Activated CD4-positive, alpha-beta T cell treated with anti-CD3 and anti-CD28 coated beads, Interleukin-2, amount 10 ng/mL, durations not matched to agents 7 days and 5 days (primary cell): Measurements from ENCODE around the gene LILRB4. TPM values are rescaled to one million over a fixed set of nuclear protein-coding genes. Genes with fewer than 3 reads are reported as not detected.
"Not testable (repeated sequence)": the region's sequence is repeated elsewhere in the genome, so short reads cannot be mapped to it uniquely, and the experiment has no call there.

Experiments used
- CTCF ChIA-PET: fragments of 350-600 bp; sonication (Branson Sonifier 250); formaldehyde crosslinking; loops from one replicate; lab custom pipeline; 2021; ENCODE audit warnings: antibody characterized with exemption; lab: Charles Lee
- POLR2A ChIA-PET: fragments of 350-600 bp; sonication (Branson Sonifier 250); formaldehyde crosslinking; loops from one replicate; lab custom pipeline; 2021; ENCODE audit warnings: antibody characterized with exemption; lab: Charles Lee
- DNase-seq: peaks from one replicate; pipeline ENCODE4 v3.0.0-alpha.2; 2020
- H3K27ac Mint-ChIP-seq: one replicate; pipeline ENCODE4 v1.8.0; 2021; ENCODE audit warnings: mild to moderate bottlenecking, moderate library complexity, mixed read lengths
- H3K27me3 Mint-ChIP-seq: one replicate; pipeline ENCODE4 v1.8.0; 2021; ENCODE audit warnings: mixed read lengths
- H3K36me3 Mint-ChIP-seq: one replicate; pipeline ENCODE4 v1.8.0; 2021; ENCODE audit warnings: low read depth, mixed read lengths
- H3K4me1 Mint-ChIP-seq: one replicate; pipeline ENCODE4 v1.8.0; 2021; ENCODE audit warnings: mixed read lengths
- H3K4me3 Mint-ChIP-seq: one replicate; pipeline ENCODE4 v1.8.0; 2021; ENCODE audit warnings: mild to moderate bottlenecking, moderate library complexity, mixed read lengths
- H3K9me3 Mint-ChIP-seq: one replicate; pipeline ENCODE4 v1.8.0; 2021; ENCODE audit warnings: mixed read lengths
- total RNA-seq, 2 experiments: library from RNA; stranded (reverse); gene quantifications; one replicate each; pipeline ENCODE4 v1.2.3, GENCODE V29; 2021

LILRB4 gene
- total RNA-seq, 2 experiments from 2014 or later = not detected

DNA sequence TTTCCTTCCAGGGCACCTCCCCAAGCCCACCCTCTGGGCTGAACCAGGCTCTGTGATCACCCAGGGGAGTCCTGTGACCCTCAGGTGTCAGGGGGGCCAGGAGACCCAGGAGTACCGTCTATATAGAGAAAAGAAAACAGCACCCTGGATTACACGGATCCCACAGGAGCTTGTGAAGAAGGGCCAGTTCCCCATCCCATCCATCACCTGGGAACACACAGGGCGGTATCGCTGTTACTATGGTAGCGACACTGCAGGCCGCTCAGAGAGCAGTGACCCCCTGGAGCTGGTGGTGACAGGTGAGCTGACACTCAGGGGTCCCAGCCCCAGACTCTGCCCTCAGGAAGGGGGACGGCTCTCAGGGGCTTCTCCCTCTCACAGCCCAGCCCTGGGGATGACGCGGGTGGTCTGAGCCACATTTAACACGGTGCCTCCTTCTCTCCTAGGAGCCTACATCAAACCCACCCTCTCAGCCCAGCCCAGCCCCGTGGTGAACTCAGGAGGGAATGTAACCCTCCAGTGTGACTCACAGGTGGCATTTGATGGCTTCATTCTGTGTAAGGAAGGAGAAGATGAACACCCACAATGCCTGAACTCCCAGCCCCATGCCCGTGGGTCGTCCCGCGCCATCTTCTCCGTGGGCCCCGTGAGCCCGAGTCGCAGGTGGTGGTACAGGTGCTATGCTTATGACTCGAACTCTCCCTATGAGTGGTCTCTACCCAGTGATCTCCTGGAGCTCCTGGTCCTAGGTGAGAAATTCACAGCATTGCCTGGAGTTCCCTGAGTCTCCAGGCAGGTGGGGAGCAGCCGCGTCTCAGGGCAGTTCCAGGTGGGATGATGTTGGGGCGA lies 31.1 kb upstream of the LILRB4 start:
- H3K36me3 Mint-ChIP-seq, H3K9me3 Mint-ChIP-seq, POLR2A ChIA-PET, H3K27ac Mint-ChIP-seq, DNase-seq, H3K27me3 Mint-ChIP-seq, CTCF ChIA-PET, H3K4me3 Mint-ChIP-seq, H3K4me1 Mint-ChIP-seq: not testable (repeated sequence)

DNA sequence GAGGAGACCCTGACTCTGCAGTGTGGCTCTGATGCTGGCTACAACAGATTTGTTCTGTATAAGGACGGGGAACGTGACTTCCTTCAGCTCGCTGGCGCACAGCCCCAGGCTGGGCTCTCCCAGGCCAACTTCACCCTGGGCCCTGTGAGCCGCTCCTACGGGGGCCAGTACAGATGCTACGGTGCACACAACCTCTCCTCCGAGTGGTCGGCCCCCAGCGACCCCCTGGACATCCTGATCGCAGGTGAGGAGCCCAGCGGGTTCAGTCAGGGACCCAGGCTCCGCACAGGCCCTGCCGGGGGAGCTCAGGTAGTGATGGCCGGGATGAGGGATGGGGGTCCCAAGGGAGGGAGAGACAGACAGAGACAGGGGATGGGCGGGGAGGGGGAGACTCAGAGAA lies 30.3 kb upstream of the LILRB4 start:
- H3K4me3 Mint-ChIP-seq, H3K27ac Mint-ChIP-seq, DNase-seq, H3K36me3 Mint-ChIP-seq, H3K4me1 Mint-ChIP-seq, CTCF ChIA-PET, H3K27me3 Mint-ChIP-seq, H3K9me3 Mint-ChIP-seq, POLR2A ChIA-PET: not testable (repeated sequence)

DNA sequence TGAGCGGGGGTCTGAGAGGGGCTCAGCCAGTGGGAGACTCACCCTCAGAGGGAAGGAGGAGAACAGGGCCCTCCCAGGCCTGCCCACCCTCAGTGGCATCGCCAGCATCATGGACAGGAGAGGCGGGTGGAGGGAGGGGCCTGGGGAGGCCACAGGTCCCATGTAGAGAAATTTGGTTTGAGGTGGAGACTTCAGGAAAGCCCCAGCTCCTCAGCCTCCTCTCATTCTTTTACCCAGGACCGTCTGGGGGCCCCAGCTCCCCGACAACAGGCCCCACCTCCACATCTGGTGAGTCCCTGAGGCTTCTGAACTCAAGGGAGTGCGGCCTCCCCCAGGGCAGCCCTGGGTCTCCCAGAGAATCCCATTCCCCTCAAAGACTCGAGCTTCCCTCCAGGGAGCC lies 29.4 kb upstream of the LILRB4 start:
- Mint-ChIP-seq H3K4me3 (no peak overlapping the region), H3K27me3 (peaks cover 3% of the 10 kb centered on the region), H3K27ac (no peak overlapping the region), H3K9me3 (no peaks in the 10 kb centered on the region), H3K36me3 (no peaks in the 10 kb centered on the region), H3K4me1 (peaks cover 2% of the 10 kb centered on the region)
- CTCF ChIA-PET = no interaction called here
- POLR2A ChIA-PET = no interaction called here
- no peak for DNase-seq

DNA sequence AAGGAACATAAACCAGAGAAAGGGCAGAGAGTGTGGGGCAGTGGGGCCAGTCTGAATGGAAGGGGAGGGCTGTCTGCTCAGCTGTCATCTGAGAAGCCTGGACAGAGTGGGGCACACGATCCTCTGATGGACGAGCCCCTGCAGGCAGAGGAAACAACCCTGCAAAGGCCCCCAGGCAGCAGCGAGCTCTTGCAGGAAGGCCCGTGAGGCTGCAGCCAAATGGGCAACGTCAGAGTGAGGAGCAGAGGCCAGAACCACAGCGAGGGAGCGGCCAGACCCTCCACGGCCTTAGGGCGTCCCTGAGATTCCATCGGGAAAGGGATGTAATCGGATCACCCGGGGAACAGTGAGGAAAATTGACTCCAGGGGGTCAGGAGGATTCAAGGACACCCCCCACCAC lies 26.7 kb upstream of the LILRB4 start:
- H3K9me3 Mint-ChIP-seq, H3K27me3 Mint-ChIP-seq, H3K4me1 Mint-ChIP-seq, POLR2A ChIA-PET, CTCF ChIA-PET, DNase-seq, H3K36me3 Mint-ChIP-seq, H3K4me3 Mint-ChIP-seq, H3K27ac Mint-ChIP-seq: not testable (repeated sequence)

DNA sequence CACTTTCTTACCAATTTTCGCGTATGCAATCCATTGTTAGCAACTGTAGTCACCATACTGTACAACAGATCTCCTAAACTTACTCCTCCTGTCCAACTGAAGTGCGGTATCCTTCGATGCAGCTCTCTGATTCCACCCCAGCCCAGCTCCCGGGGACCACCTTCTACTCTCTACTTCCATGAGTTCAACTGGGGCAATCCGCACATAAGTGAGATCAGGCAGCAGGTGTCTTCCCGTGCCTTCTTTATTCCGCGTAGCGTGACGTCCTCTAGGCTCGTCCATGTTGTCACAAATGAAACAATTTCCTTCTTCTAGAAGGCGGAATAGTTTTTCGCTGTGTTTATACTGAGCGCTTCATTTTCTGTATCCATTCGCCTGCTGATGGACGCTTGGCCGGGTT lies 24.1 kb upstream of the LILRB4 start:
- Mint-ChIP-seq H3K4me3 (no peak overlapping the region), H3K4me1 (no peaks in the 10 kb centered on the region), H3K27me3 (peaks cover 7% of the 10 kb centered on the region), H3K9me3 (no peaks in the 10 kb centered on the region), H3K27ac (no peak overlapping the region), H3K36me3 (no peaks in the 10 kb centered on the region)
- ChIA-PET CTCF (no interaction called here), POLR2A (no interaction called here)
- DNase-seq = no peak

DNA sequence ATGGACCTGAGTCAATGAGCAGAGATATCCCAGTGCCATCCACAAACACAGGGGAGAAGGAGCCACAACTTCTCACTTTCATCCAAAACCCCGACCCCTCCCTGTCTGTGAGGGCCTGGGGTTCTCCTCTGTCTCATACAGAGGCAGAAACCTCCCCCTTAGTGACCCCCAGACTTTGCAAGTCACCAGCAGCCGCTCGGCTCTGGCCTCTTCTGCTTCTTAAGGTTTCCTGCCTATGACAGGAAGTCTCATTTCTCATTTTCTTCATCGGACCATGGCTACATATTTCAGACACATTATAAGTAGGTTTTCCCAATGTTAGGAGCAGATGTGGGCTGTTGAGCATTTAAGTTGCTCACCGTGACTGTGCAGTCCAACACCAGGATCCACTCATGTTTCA lies 19.8 kb upstream of the LILRB4 start:
- H3K9me3 Mint-ChIP-seq, H3K36me3 Mint-ChIP-seq, POLR2A ChIA-PET, H3K27me3 Mint-ChIP-seq, DNase-seq, CTCF ChIA-PET, H3K4me3 Mint-ChIP-seq, H3K27ac Mint-ChIP-seq, H3K4me1 Mint-ChIP-seq: not testable (repeated sequence)

DNA sequence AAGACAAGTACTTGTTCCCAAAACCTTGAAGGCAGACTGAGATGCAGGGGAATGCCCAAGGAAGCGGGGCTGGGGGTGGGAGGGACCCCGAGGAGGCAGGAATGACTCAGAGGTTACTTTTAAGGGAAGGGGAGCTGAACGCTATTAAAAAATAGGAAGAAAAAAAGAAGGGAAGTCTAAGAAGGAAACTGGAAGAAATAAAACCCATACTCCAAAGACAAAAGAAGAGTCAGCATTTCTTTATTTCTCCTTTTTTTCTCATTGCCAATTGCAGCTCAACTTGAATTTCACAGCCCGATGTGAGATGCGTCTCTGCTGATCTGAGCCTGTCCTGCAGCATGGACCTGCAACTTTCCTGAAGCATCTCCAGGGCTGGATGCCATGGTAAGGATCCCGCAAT lies 19.2 kb upstream of the LILRB4 start:
- H3K27me3 Mint-ChIP-seq, H3K9me3 Mint-ChIP-seq, H3K4me3 Mint-ChIP-seq, H3K27ac Mint-ChIP-seq, POLR2A ChIA-PET, DNase-seq, CTCF ChIA-PET, H3K4me1 Mint-ChIP-seq, H3K36me3 Mint-ChIP-seq: not testable (repeated sequence)

DNA sequence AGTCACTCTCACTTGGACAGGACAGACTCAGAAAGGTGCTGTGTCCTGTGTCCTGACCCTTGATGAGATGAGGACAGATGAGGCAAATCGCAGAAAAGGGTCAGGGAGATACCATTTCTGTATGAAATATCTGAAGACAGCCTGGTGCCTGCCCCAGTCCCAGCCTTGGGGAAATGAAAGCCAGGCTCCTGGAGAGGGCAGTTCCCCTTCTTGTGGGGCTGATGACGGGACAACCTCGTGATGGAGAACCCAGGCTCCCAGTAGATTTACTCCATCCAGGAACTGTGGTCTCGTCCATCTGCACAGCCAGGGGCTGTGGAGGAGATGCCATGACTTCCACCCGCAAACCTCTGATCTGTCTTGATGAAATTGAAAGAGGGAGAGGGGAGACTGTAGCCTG lies 18.7 kb upstream of the LILRB4 start:
- Mint-ChIP-seq H3K4me1 (no peaks in the 10 kb centered on the region), H3K9me3 (no peaks in the 10 kb centered on the region), H3K27ac (no peak overlapping the region), H3K27me3 (peaks cover 9% of the 10 kb centered on the region), H3K36me3 (no peaks in the 10 kb centered on the region), H3K4me3 (no peak overlapping the region)
- DNase-seq = no peak
- CTCF ChIA-PET = no interaction called here
- POLR2A ChIA-PET = no interaction called here

DNA sequence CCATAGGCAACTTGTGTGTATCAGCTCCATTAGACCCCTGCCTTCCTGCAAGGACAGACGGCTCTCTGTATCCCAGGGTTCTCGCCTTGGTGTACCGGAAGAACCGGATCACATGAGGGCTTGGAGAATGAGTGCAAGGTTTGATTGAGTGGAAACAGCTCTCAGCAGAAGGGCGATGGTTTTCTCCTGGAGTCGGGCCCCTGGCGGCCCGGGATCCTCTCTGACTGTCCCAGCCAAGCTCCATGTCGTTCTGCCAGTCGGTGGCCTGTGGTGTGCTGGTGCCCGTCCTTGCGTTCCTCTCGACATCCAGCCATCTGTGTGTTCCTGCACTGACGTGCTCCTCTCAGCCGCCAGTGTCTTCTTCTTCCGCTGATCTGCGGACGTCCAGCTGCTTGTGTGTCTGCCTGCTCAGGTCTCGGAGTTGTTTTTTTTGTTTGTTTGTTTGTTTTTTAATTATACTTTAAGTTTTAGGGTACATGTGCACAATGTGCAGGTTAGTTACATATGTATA lies 16.4 kb upstream of the LILRB4 start:
- Mint-ChIP-seq H3K36me3 (no peaks in the 10 kb centered on the region), H3K9me3 (no peaks in the 10 kb centered on the region), H3K4me3 (no peak overlapping the region), H3K27me3 (peaks cover 1% of the 10 kb centered on the region), H3K4me1 (no peaks in the 10 kb centered on the region), H3K27ac (no peak overlapping the region)
- POLR2A ChIA-PET = no interaction called here
- no peak for DNase-seq
- CTCF ChIA-PET = no interaction called here

DNA sequence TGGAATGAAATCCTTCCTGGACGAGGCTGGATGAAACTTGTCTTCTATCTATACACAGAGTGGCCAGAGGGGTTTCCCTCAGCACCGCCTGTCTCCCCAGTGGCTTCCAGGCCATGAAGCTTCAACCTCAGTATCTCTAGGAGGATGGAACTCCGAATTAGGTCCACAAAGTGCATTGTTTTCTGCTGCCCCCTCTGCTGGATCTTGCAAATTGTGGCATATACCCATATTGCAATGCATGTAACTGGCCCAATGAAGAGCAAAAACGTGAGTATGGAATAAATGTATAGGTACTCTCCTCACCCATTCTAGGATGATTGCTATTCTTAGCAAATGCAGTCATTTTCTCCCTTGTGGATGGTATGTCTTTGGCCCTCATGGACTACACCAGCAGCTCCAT lies 14.7 kb upstream of the LILRB4 start:
- H3K4me1 Mint-ChIP-seq = no peaks in the 10 kb centered on the region
- POLR2A ChIA-PET = no interaction called here
- peaks cover 1% of the 10 kb centered on the region for H3K27me3 Mint-ChIP-seq
- CTCF ChIA-PET = interaction anchor here (0.6 kb wide), 1 partner anchor 25 kb away, joined by 3 read pairs; no protein-coding TSS in a partner anchor
- no peak overlapping the region for H3K4me3 Mint-ChIP-seq
- DNase-seq = no peak
- no peaks in the 10 kb centered on the region for H3K9me3 Mint-ChIP-seq
- no peaks in the 10 kb centered on the region for H3K36me3 Mint-ChIP-seq
- H3K27ac Mint-ChIP-seq = no peak overlapping the region

DNA sequence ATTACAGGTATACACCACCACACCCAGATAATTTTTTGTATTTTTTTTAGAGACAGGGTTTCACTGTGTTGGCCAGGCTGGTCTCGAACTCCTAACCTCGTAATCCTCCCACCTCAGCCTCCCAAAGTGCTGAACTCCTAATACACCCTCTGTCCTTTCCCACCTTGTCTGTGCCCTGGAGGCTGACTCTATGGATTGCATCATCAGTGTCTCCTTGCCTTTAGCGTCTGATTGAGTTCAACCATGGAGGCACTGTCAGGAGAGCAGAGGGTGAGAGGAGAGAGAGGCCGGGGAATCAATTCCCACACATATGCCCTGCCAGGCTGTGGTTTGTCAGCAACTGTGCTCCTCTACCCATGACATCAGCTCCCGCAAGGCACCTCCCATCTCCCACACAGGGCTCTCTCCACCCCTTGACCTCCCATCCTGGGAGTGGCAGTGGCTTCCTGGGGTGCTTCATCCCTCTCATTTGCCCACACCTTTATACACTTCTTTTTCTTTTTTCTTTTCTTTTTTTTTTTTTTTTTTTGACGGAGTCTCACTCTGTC lies 12.6 kb upstream of the LILRB4 start:
- no peaks in the 10 kb centered on the region for H3K9me3 Mint-ChIP-seq
- no peak for DNase-seq
- H3K4me1 Mint-ChIP-seq = no peaks in the 10 kb centered on the region
- no peaks in the 10 kb centered on the region for H3K36me3 Mint-ChIP-seq
- H3K4me3 Mint-ChIP-seq = no peak overlapping the region
- H3K27me3 Mint-ChIP-seq = peaks cover 4% of the 10 kb centered on the region
- ChIA-PET POLR2A (no interaction called here), CTCF (no interaction called here)
- H3K27ac Mint-ChIP-seq = no peak overlapping the region

DNA sequence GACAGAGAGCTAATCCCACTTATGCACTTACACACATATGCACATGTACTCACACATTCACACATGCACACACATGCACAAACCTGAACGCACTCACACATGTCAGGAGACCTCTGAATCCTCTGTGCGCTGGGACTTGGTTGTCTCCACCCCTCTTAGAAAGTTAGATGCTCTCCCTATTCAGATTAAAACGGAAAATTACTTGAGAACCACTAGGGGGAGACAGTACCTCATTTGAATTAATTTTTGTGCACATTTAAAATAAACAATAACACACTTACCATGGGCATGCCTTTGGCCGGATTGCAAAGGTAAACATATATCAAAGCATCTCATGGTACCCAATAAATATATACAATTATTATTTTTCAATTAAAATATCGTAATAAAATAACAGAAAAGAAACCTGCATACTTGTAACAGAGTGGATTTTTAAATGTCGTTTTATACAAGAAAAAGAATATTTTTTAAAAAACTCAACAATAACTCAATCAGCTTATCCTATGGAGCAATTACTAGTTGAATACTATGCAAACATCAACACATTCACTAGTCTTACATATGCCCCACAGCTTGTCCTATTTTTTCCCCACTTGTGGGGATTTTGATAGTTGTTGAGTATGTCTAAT lies 9.5 kb upstream of the LILRB4 start:
- ChIA-PET CTCF (interaction anchor here (0.7 to 1.1 kb wide), 3 partner anchors 172 to 597 kb away, joined by 3 to 4 read pairs (median 3); partner anchors contain the start of gene LENG8), POLR2A (no interaction called here)
- DNase-seq = no peak
- H3K27ac Mint-ChIP-seq = no peak overlapping the region
- H3K27me3 Mint-ChIP-seq = peaks cover 2% of the 10 kb centered on the region
- H3K4me1 Mint-ChIP-seq = no peaks in the 10 kb centered on the region
- no peaks in the 10 kb centered on the region for H3K36me3 Mint-ChIP-seq
- H3K9me3 Mint-ChIP-seq = no peaks in the 10 kb centered on the region
- no peak overlapping the region for H3K4me3 Mint-ChIP-seq
